Osteoblast (primary cell): ENCODE data around the gene C1orf74. TPM values are rescaled to one million over a fixed set of nuclear protein-coding genes. Genes with fewer than 3 reads are reported as not detected.

Experiments used
- DNase-seq: peaks from one replicate; pipeline ENCODE4 v3.0.0; 2011; ENCODE audit warnings: low spot score, mixed read lengths; ENCODE audit not compliant: insufficient read length; ENCODE audit errors: missing footprints
- H2AFZ ChIP-seq: 2 replicates; pipeline ENCODE4 v1.6.0; 2011; ENCODE audit warnings: mild to moderate bottlenecking, low read length
- H3K27ac ChIP-seq: 2 replicates; pipeline ENCODE4 v1.5.1; 2011; ENCODE audit warnings: mild to moderate bottlenecking, low read depth, low read length, moderate library complexity
- H3K27me3 ChIP-seq: 2 replicates; pipeline ENCODE4 v1.6.0; 2012; ENCODE audit warnings: mild to moderate bottlenecking, control low read depth, inconsistent platforms, low read length, moderate library complexity; ENCODE audit not compliant: insufficient read depth
- H3K36me3 ChIP-seq: 2 replicates; pipeline ENCODE4 v1.5.1; 2011; ENCODE audit warnings: mild to moderate bottlenecking, low read length, control low read depth, moderate library complexity; ENCODE audit not compliant: insufficient read depth
- H3K4me1 ChIP-seq: 2 replicates; pipeline ENCODE4 v1.5.1; 2011; ENCODE audit warnings: mild to moderate bottlenecking, low read length, control low read depth, moderate library complexity; ENCODE audit not compliant: insufficient read depth
- H3K4me2 ChIP-seq: 2 replicates; pipeline ENCODE4 v1.6.0; 2011; ENCODE audit warnings: mild to moderate bottlenecking, low read length; ENCODE audit not compliant: insufficient read depth
- H3K4me3 ChIP-seq: fragments of 200-600 bp; sonication (generic); 3 replicates; pipeline ENCODE4 v1.5.1; 2012; ENCODE audit warnings: mild to moderate bottlenecking, low read length, inconsistent platforms; ENCODE audit not compliant: insufficient read depth
- H3K79me2 ChIP-seq: 2 replicates; pipeline ENCODE4 v1.6.0; 2012; ENCODE audit warnings: mild to moderate bottlenecking, low read length, control low read depth, inconsistent platforms; ENCODE audit not compliant: insufficient read depth
- H3K9me3 ChIP-seq: 2 replicates; pipeline ENCODE4 v1.5.1; 2011; ENCODE audit warnings: low read depth, low read length, control low read depth
- H4K20me1 ChIP-seq: 2 replicates; pipeline ENCODE4 v1.6.0; 2012; ENCODE audit warnings: mild to moderate bottlenecking, low read length, control low read depth; ENCODE audit not compliant: insufficient read depth
- CTCF ChIP-seq: IDR thresholded peaks from 2 replicates; pipeline ENCODE4 v1.5.1; 2011; ENCODE audit warnings: mild to moderate bottlenecking, low read depth, low read length, moderate library complexity; ENCODE audit errors: extremely low read depth
- total RNA-seq: library from RNA; depleted of rRNA; stranded (reverse); fragments of >200 nt; gene quantifications from 2 replicates; pipeline ENCODE4 v1.2.3, GENCODE V29; 2012

C1orf74 gene
- total RNA-seq, 1 donor: 2.5 TPM

GRCh38 chr1:209755926-209756614 lies 28.3 kb downstream of the C1orf74 start, which contains the start of gene TRAF3IP3:
TSS of gene TRAF3IP3 (plus strand) at chr1:209756053. CDS start at chr1:209760040, 3,987 bp downstream.
- H3K9me3 ChIP-seq: no peaks in the 10 kb centered on the region
- no peak within 1 kb of the TSS for H3K4me2 ChIP-seq
- no peaks in the 10 kb centered on the region for H3K27me3 ChIP-seq
- no peak within 1 kb of the TSS for H2AFZ ChIP-seq
- H3K4me1 ChIP-seq: peaks cover under 1% of the 10 kb centered on the region
- H3K27ac ChIP-seq: no peak within 1 kb of the TSS
- no peaks in the 10 kb centered on the region for H3K36me3 ChIP-seq
- no peak for TF ChIP-seq CTCF
- no peak for DNase-seq
- H3K4me3 ChIP-seq: no peak within 1 kb of the TSS
- no peaks in the 10 kb centered on the region for H3K79me2 ChIP-seq
- no peaks in the 10 kb centered on the region for H4K20me1 ChIP-seq

- no peaks in the 10 kb centered on the region for H4K20me1 ChIP-seq
- TF ChIP-seq CTCF: no peak
Measured at GRCh38 chr1:209755256-209755655, 29.1 kb downstream of the C1orf74 start.

DNA sequence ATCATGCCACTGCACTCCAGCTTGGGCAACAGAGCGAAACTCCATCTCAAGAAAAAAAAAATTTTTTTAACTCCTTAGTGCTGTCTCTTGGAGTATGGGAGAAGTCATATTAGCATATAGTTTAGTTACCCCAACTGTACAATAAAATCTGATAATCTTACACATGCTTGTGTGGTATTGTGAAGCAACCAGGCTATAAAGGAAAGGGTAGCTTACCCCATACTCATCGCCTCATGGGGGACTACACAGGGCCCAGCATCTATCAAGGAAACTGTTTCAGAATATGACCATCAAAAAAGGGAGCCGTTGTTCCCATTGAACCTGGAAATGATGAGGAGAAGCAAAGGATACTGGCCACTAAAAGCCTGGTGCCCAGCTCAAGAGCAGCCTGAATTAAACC lies 31.5 kb downstream of the C1orf74 start:
- no peak overlapping the region for H3K4me2 ChIP-seq
- H3K79me2 ChIP-seq: no peaks in the 10 kb centered on the region
- H2AFZ ChIP-seq: no peak overlapping the region
- no peaks in the 10 kb centered on the region for H3K4me1 ChIP-seq
- no peak overlapping the region for H3K4me3 ChIP-seq
- no peaks in the 10 kb centered on the region for H3K36me3 ChIP-seq
- H4K20me1 ChIP-seq: no peaks in the 10 kb centered on the region
- H3K27me3 ChIP-seq: no peaks in the 10 kb centered on the region
- H3K9me3 ChIP-seq: no peaks in the 10 kb centered on the region
- TF ChIP-seq CTCF: no peak
- peak; percentile 30 for DNase-seq
- no peak overlapping the region for H3K27ac ChIP-seq

More at GRCh38 chr1:209755256-209755655, 29.1 kb downstream of the C1orf74 start:
- H3K4me2 ChIP-seq: no peak overlapping the region
- no peak overlapping the region for H3K4me3 ChIP-seq
- no peak overlapping the region for H3K27ac ChIP-seq
- H3K79me2 ChIP-seq: no peaks in the 10 kb centered on the region
- H3K9me3 ChIP-seq: no peaks in the 10 kb centered on the region
- H3K27me3 ChIP-seq: no peaks in the 10 kb centered on the region
- peak; percentile 64 for DNase-seq
- no peaks in the 10 kb centered on the region for H3K36me3 ChIP-seq
- H2AFZ ChIP-seq: no peak overlapping the region
- no peaks in the 10 kb centered on the region for H3K4me1 ChIP-seq

DNA sequence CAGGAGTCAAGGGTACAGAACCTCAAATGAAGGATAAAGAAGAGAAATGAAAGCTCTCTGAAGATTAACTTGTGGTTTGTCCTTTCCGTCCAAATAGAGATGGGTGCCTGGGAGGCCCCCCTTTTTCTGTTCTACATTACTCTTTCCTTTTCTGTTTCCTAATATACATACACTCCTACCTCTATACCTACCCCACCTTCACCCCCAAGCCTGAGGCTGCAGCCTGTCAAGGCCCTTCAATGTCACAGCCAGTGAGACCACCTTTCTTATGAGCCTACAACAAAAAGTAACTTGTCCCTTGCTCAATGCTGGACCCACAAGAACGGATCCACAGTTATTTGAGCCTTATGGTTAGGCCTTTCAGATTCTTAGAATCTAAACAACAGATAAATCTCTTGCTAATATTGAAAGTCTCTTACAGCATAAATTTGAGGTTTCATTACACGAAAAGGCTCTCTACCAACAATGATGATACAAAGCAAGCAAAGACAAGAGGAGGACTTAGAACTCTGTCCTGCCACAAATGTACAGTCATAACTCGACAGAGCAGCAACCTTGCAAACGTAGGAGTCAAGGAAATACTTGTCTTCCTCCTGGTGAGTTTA lies 32.6 kb downstream of the C1orf74 start:
- Histone ChIP-seq H3K9me3 (no peaks in the 10 kb centered on the region), H3K4me1 (peaks cover 6% of the 10 kb centered on the region), H3K36me3 (no peaks in the 10 kb centered on the region), H2AFZ (peak overlapping the region; percentile 25), H3K4me3 (no peak overlapping the region), H3K4me2 (no peak overlapping the region), H3K79me2 (no peaks in the 10 kb centered on the region), H3K27me3 (no peaks in the 10 kb centered on the region), H3K27ac (no peak overlapping the region), H4K20me1 (no peaks in the 10 kb centered on the region)
- no peak for DNase-seq
- TF ChIP-seq CTCF: no peak
